H9 (cell line): ENCODE data around the gene MS4A15. TPM values are rescaled to one million over a fixed set of nuclear protein-coding genes. Genes with fewer than 3 reads are reported as not detected.

Experiments used
- DNase-seq: peaks from one replicate; pipeline ENCODE4 v3.0.0-alpha.2; 2017
- H2AFZ ChIP-seq: one replicate; pipeline ENCODE4 v1.6.1; 2013; ENCODE audit warnings: mild to moderate bottlenecking, low read length, control low read depth, moderate library complexity
- H2AK5ac ChIP-seq: 2 replicates; pipeline ENCODE4 v1.6.1; 2013; ENCODE audit warnings: low read length, control low read depth, mixed read lengths; ENCODE audit not compliant: insufficient read length
- H2BK120ac ChIP-seq: one replicate; pipeline ENCODE4 v1.6.1; 2013; ENCODE audit warnings: low read depth, mild to moderate bottlenecking, low read length, control low read depth, inconsistent platforms; ENCODE audit not compliant: poor library complexity, severe bottlenecking
- H2BK12ac ChIP-seq: 2 replicates; pipeline ENCODE4 v1.6.1; 2013; ENCODE audit warnings: low read length, control low read depth, mixed read lengths, low read depth; ENCODE audit not compliant: insufficient read length
- H2BK15ac ChIP-seq: 2 replicates; pipeline ENCODE4 v1.6.1; 2013; ENCODE audit warnings: low read depth, low read length, control low read depth
- H2BK20ac ChIP-seq: one replicate; pipeline ENCODE4 v1.6.1; 2013; ENCODE audit warnings: low read depth, mild to moderate bottlenecking, low read length, control low read depth, inconsistent platforms; ENCODE audit not compliant: poor library complexity, severe bottlenecking
- H2BK5ac ChIP-seq: 2 replicates; pipeline ENCODE4 v1.6.1; 2013; ENCODE audit warnings: low read length, control low read depth, mixed read lengths; ENCODE audit not compliant: insufficient read length
- H3K14ac ChIP-seq: 2 replicates; pipeline ENCODE4 v1.6.1; 2013; ENCODE audit warnings: low read length, control low read depth; ENCODE audit not compliant: insufficient read depth
- H3K18ac ChIP-seq: 2 replicates; pipeline ENCODE4 v1.6.1; 2013; ENCODE audit warnings: low read depth, mild to moderate bottlenecking, mixed read lengths, low read length, control low read depth; ENCODE audit not compliant: insufficient read length
- H3K23ac ChIP-seq: 2 replicates; pipeline ENCODE4 v1.6.1; 2013; ENCODE audit warnings: low read length, control low read depth, mixed read lengths, low read depth; ENCODE audit not compliant: insufficient read length
- H3K23me2 ChIP-seq: 2 replicates; pipeline ENCODE4 v1.6.1; 2013; ENCODE audit warnings: low read depth, mild to moderate bottlenecking, mixed read lengths, low read length, control low read depth; ENCODE audit not compliant: insufficient read length, poor library complexity, severe bottlenecking
- H3K27ac ChIP-seq: 2 replicates; pipeline ENCODE4 v1.5.1; 2013; ENCODE audit warnings: low read length, control low read depth, mixed read lengths, low read depth; ENCODE audit not compliant: insufficient read length
- H3K27me3 ChIP-seq: 2 replicates; pipeline ENCODE4 v1.6.1; 2013; ENCODE audit warnings: low read length, control low read depth, inconsistent platforms; ENCODE audit not compliant: insufficient read depth
- H3K4ac ChIP-seq: 2 replicates; pipeline ENCODE4 v1.6.1; 2013; ENCODE audit warnings: low read depth, mild to moderate bottlenecking, control low read depth, inconsistent platforms, low read length, moderate library complexity
- H3K4me1 ChIP-seq: 2 replicates; pipeline ENCODE4 v1.6.1; 2013; ENCODE audit warnings: low read length, control low read depth, inconsistent platforms; ENCODE audit not compliant: insufficient read depth
- H3K4me2 ChIP-seq: 2 replicates; pipeline ENCODE4 v1.6.1; 2013; ENCODE audit warnings: low read length, control low read depth, mixed read lengths; ENCODE audit not compliant: insufficient read length, insufficient read depth
- H3K56ac ChIP-seq: 2 replicates; pipeline ENCODE4 v1.6.1; 2013; ENCODE audit warnings: low read depth, mild to moderate bottlenecking, mixed read lengths, low read length, control low read depth; ENCODE audit not compliant: insufficient read length
- H3K79me1 ChIP-seq: 2 replicates; pipeline ENCODE4 v1.6.1; 2013; ENCODE audit warnings: low read depth, mild to moderate bottlenecking, moderate library complexity, low read length, control low read depth, inconsistent platforms; ENCODE audit not compliant: insufficient read depth, poor library complexity, severe bottlenecking
- H3K79me2 ChIP-seq: 2 replicates; pipeline ENCODE4 v1.6.1; 2013; ENCODE audit warnings: low read length, control low read depth, inconsistent platforms; ENCODE audit not compliant: insufficient read depth
- H3K9ac ChIP-seq: 2 replicates; pipeline ENCODE4 v1.6.1; 2013; ENCODE audit warnings: low read length, control low read depth, mixed read lengths; ENCODE audit not compliant: insufficient read length; ENCODE audit errors: extremely low read depth
- H3K9me3 ChIP-seq: one replicate; pipeline ENCODE4 v1.6.1; 2013; ENCODE audit warnings: low read depth, low read length, inconsistent platforms; ENCODE audit not compliant: control insufficient read depth
- H3T11ph ChIP-seq: one replicate; pipeline ENCODE4 v1.6.1; 2013; ENCODE audit warnings: mild to moderate bottlenecking, low read length, control low read depth, inconsistent platforms
- H4K20me1 ChIP-seq: one replicate; pipeline ENCODE4 v1.6.1; 2013; ENCODE audit not compliant: control insufficient read depth, insufficient read length, insufficient read depth
- H4K5ac ChIP-seq: 2 replicates; pipeline ENCODE4 v1.6.1; 2013; ENCODE audit warnings: low read depth, mild to moderate bottlenecking, mixed read lengths, low read length, control low read depth; ENCODE audit not compliant: insufficient read length
- H4K8ac ChIP-seq: replicated peaks from 2 replicates; pipeline ENCODE4 v1.6.1; 2013; ENCODE audit warnings: low read length, control low read depth, mixed read lengths, low read depth; ENCODE audit not compliant: insufficient read length
- H4K91ac ChIP-seq: 2 replicates; pipeline ENCODE4 v1.6.1; 2013; ENCODE audit warnings: low read depth, mild to moderate bottlenecking, moderate library complexity, mixed read lengths, low read length, control low read depth; ENCODE audit not compliant: insufficient read length
- H3K27ac Mint-ChIP-seq, 3 experiments: 2 replicates in 2 of 3; 3 replicates in 1 of 3; pipeline ENCODE4 v1.8.0; 2020 to 2021; ENCODE audit warnings: mixed read lengths in 3 of 3, mild to moderate bottlenecking in 1 of 3, moderate library complexity in 1 of 3
- H3K27me3 Mint-ChIP-seq: 2 replicates; pipeline ENCODE4 v1.8.0; 2021; ENCODE audit warnings: low read depth, mild to moderate bottlenecking, moderate library complexity, mixed read lengths
- H3K36me3 Mint-ChIP-seq, 3 experiments: 2 replicates in 2 of 3; 3 replicates in 1 of 3; pipeline ENCODE4 v1.8.0; 2020 to 2021; ENCODE audit warnings: low read depth in 3 of 3, mixed read lengths in 3 of 3; ENCODE audit not compliant: insufficient read depth in 1 of 3
- H3K4me1 Mint-ChIP-seq, 2 experiments: 2 replicates each; pipeline ENCODE4 v1.8.0; 2020; ENCODE audit warnings: mixed read lengths in 2 of 2
- H3K4me3 Mint-ChIP-seq, 2 experiments: 2 replicates in 1 of 2; 3 replicates in 1 of 2; pipeline ENCODE4 v1.8.0; 2020 to 2021; ENCODE audit warnings: mild to moderate bottlenecking in 2 of 2, mixed read lengths in 2 of 2, moderate library complexity in 1 of 2
- H3K9me3 Mint-ChIP-seq, 2 experiments: 2 replicates in 1 of 2; 3 replicates in 1 of 2; pipeline ENCODE4 v1.8.0; 2020; ENCODE audit warnings: mild to moderate bottlenecking in 2 of 2, mixed read lengths in 2 of 2, moderate library complexity in 1 of 2
- WGBS: extraction: QIAGEN DNeasy Blood & Tissue Kit; methylation state at CpG from one replicate; pipeline ENCODE4 v1.1.7; 2013; ENCODE audit warnings: missing lambda C conversion rate, low lambda C conversion rate, mixed read lengths; ENCODE audit not compliant: insufficient read length; ENCODE audit errors: extremely low coverage; 5-methylcytosine and 5-hydroxymethylcytosine counted together
- total RNA-seq: library from RNA; stranded (reverse); gene quantifications from 2 replicates; pipeline ENCODE4 v1.2.1, GENCODE V29; 2021
- TF ChIP-seq, protein P1 (sequence below): fragments of 200-600 bp; sonication (generic); conservative IDR thresholded peaks from 3 replicates; pipeline ENCODE4 v1.8.0; 2021; ENCODE audit warnings: antibody characterized with exemption, mild to moderate bottlenecking

MS4A15 gene
- total RNA-seq, 1 experiment from 2014 or later: 0.11 TPM

DNA sequence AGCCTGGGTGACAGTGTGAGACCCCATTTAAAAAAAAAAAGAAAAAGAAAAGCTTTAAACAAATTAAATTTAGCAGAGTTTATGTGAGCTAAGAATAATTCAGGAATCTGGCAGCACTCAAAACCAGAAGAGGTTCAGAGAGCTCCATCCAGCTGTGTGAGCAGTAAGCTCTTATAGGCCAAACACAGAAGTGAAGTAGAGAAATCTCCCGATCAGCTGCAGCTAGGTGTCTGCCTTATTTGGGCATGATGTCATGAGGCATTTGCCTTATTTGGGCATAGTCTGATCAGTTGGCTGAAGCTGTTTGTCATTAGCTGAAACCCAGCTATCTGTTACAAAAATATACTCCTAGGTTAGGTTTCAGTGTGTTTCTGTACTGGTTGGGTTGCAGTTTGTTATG lies 8.2 kb downstream of the MS4A15 start:
- DNase-seq: no peak
- Mint-ChIP-seq H3K27me3 (peaks cover 22% of the 10 kb centered on the region), H3K4me1 (peaks cover 10 to 19% of the 10 kb centered on the region in 2 experiments), H3K36me3 (peaks cover 0 to 5% (median 0%) of the 10 kb centered on the region in 3 experiments; a peak in 1 of 7 replicates), H3K4me3 (no peak overlapping the region), H3K27ac (no peak overlapping the region), H3K9me3 (peaks cover 3% of the 10 kb centered on the region in 2 experiments; a peak in 3 of 5 replicates)
- Histone ChIP-seq H3K9me3 (no peaks in the 10 kb centered on the region), H2AFZ (no peak overlapping the region), H3K18ac (no peak overlapping the region), H2AK5ac (no peak overlapping the region), H2BK20ac (no peak overlapping the region), H3K9ac (no peak overlapping the region), H3K23me2 (no peaks in the 10 kb centered on the region), H4K8ac (no peak overlapping the region), H3K79me2 (no peaks in the 10 kb centered on the region), H2BK5ac (no peak overlapping the region), H3K27ac (no peak overlapping the region), H3K4me2 (no peak overlapping the region), H3T11ph (no peak overlapping the region), H4K20me1 (no peaks in the 10 kb centered on the region), H3K4ac (no peak overlapping the region), H2BK120ac (no peak overlapping the region), H3K56ac (no peak overlapping the region), H4K5ac (no peak overlapping the region), H2BK12ac (no peak overlapping the region), H2BK15ac (no peak overlapping the region), H3K79me1 (no peaks in the 10 kb centered on the region), H4K91ac (no peak overlapping the region), H3K4me1 (no peaks in the 10 kb centered on the region), H3K27me3 (no peaks in the 10 kb centered on the region), H3K23ac (no peak overlapping the region), H3K14ac (no peak overlapping the region)
- WGBS: no CpG with 5 or more reads among the region's 1 CpG
- TF ChIP-seq, protein P1, sequence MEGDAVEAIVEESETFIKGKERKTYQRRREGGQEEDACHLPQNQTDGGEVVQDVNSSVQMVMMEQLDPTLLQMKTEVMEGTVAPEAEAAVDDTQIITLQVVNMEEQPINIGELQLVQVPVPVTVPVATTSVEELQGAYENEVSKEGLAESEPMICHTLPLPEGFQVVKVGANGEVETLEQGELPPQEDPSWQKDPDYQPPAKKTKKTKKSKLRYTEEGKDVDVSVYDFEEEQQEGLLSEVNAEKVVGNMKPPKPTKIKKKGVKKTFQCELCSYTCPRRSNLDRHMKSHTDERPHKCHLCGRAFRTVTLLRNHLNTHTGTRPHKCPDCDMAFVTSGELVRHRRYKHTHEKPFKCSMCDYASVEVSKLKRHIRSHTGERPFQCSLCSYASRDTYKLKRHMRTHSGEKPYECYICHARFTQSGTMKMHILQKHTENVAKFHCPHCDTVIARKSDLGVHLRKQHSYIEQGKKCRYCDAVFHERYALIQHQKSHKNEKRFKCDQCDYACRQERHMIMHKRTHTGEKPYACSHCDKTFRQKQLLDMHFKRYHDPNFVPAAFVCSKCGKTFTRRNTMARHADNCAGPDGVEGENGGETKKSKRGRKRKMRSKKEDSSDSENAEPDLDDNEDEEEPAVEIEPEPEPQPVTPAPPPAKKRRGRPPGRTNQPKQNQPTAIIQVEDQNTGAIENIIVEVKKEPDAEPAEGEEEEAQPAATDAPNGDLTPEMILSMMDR: no peak
